Caki2 (cell line): ENCODE measurements around the gene LDLRAD4. TPM values are rescaled to one million over a fixed set of nuclear protein-coding genes. Genes with fewer than 3 reads are reported as not detected.

Experiments
- DNase-seq: peaks from one replicate; pipeline ENCODE4 v3.0.0-alpha.2; 2015; ENCODE audit warnings: low read depth
- in situ Hi-C: cut with HindIII; loops from 2 replicates; pipeline ENCODE4 v1.10.0; 2016; ENCODE audit warnings: low sequenced_read_pairs, low pct_unique_long_range_greater_than_20kb, mixed read lengths
- total RNA-seq: library from RNA; depleted of rRNA; stranded (reverse); fragments of >200 nt; shearing (Covaris generic); gene quantifications from 2 replicates; pipeline ENCODE4 v1.2.3, GENCODE V29; 2014; ENCODE audit warnings: low replicate concordance; rRNA removed

LDLRAD4 gene
- total RNA-seq, 1 experiment from 2014 or later, result 0.44 TPM

DNA sequence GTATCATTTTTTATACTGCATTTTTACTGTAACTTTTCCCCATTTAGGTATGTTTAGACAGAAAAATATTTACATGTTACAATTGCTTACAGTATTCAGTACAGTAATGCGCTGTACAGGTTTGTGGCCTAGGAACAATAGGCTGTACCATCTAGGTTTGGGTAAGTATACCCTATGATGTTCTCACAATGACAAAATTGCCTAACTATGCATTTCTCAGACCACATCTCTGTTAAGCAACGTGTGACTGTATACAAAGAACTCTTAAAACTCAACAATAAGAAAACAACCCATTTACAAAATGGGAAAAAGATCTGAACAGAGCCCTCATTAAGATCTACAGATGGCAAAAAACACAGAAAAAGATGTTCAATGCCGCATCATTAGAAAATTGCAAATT is 478.4 kb downstream of the LDLRAD4 start:
- in situ Hi-C loops, result no loop called here

DNA sequence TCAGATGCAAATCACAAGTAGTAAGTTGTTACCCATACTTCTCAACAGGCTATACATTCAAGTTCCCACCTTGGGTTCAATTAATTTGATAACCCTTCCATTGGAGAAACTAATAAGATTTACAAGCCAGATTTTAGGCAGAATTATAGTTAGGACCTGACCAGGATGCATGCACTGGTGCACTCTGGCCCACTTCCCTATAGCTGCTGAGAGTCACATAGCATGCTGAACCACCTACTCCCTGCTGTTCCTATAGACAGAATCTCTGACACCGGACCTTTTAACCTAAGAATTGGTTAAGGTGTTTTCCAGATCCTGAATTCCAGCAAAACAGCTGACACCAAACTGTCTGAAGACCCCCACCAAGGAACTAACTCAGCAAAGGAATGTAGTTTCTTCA is 481.6 kb downstream of the LDLRAD4 start:
- in situ Hi-C loops, result no loop called here
- no peak for DNase-seq

More for the DNA sequence above, 478.4 kb downstream of the LDLRAD4 start:
- DNase-seq, result no peak

Other genes starting within 250 kb of the LDLRAD4 start
- 14.0 and 19.4 TPM in 2 replicates for gene CEP192, start 227.4 kb upstream of the LDLRAD4 start, total RNA-seq